Psoas muscle (tissue), 8 donors: Measurements from ENCODE around the gene PSMD4. TPM values are rescaled to one million over a fixed set of nuclear protein-coding genes. Genes with fewer than 3 reads are reported as not detected.

Source experiments
- ATAC-seq, 4 donors: fragments of 200-7000 bp; cut with Tn5 transposase; one replicate each; pipeline ENCODE4 v1.9.1; 2020; ENCODE audit warnings: moderate library complexity in 3 of 4, mild to moderate bottlenecking in 2 of 4
- DNase-seq, 2 donors: peaks; one replicate each; pipeline ENCODE4 v3.0.0-alpha.2; 2020
- H3K27ac ChIP-seq: fragments of 200-600 bp; one replicate; pipeline ENCODE4 v1.8.0; 2022
- H3K27me3 ChIP-seq, 3 donors: fragments of 200-600 bp in 1 of 3; one replicate each; pipeline versions ENCODE4 v1.6.1 to v1.8.0; 2013 to 2022; ENCODE audit warnings: low read length in 2 of 3, mild to moderate bottlenecking in 2 of 3, moderate library complexity in 1 of 3; ENCODE audit not compliant: insufficient read depth in 3 of 3
- H3K36me3 ChIP-seq, 2 donors: fragments of 200-600 bp in 1 of 2; one replicate each; pipeline versions ENCODE4 v1.6.1 to v1.8.0; 2013 to 2022; ENCODE audit warnings: low read depth in 1 of 2, mild to moderate bottlenecking in 1 of 2, moderate library complexity in 1 of 2; ENCODE audit not compliant: insufficient read depth in 1 of 2
- H3K4me1 ChIP-seq: fragments of 200-600 bp; one replicate; pipeline ENCODE4 v1.8.0; 2022
- H3K4me3 ChIP-seq: fragments of 200-600 bp; one replicate; pipeline ENCODE4 v1.8.0; 2022; ENCODE audit warnings: mild to moderate bottlenecking
- H3K9me3 ChIP-seq: fragments of 200-600 bp; one replicate; pipeline ENCODE4 v1.8.0; 2022
- CTCF ChIP-seq: fragments of 200-600 bp; IDR thresholded peaks from one replicate; pipeline ENCODE4 v1.8.0; 2022; ENCODE audit warnings: antibody characterized with exemption
- WGBS, 3 donors: extraction: QIAGEN DNeasy Blood & Tissue Kit; methylation state at CpG; one replicate each; pipeline versions ENCODE4 v1.1.6 to v1.1.7; 2013; 5-methylcytosine and 5-hydroxymethylcytosine counted together
- intact Hi-C, 2 donors: fragments of 100-400 bp; cut with DNase I; formaldehyde crosslinking; loops; one replicate each; pipeline versions ENCODE4 v1.11.0 to v1.14.2; 2022
- polyA plus RNA-seq, 3 donors: library from polyadenylated mRNA; stranded (reverse); fragments of 200-250 nt; gene quantifications; one replicate each; pipeline ENCODE4 v1.2.3, GENCODE V29; 2013
- total RNA-seq, 4 donors: library from RNA; stranded (reverse); fragmentation: NEBNext Ultra II Directional in 2 of 4; extraction: Animal tissue kit (Norgen Biotek cat#: 25700) in 2 of 4; gene quantifications; one replicate each; pipeline versions ENCODE4 v1.2.1 to v1.2.4, GENCODE V29; 2021 to 2023
- donor health status: healthy with polysubstance abuse.
- donor health status: DM: no; HTN: no; CAD: no; lungs with moderate emphysema.
- donor health status: Bipolar disorder and iron deficiency.
- donor health status: healthy.
- donor health status: DM: yes; HTN: yes; CAD: no.
- donor health status: DM: no; HTN: no; CAD: no.
- donor health status: DM: no; HTN: no; CAD: no.
- donor health status: DM: yes; HTN: yes; CAD: no.

PSMD4 gene
- total and polyA plus RNA-seq, 7 donors = 208 to 486 (median 298) TPM

GRCh38 chr1:151294742-151295462 lies 40.4 kb downstream of the PSMD4 start:
- ATAC-seq (no peak), DNase-seq (no peak)
- Histone ChIP-seq H3K27ac (no peak overlapping the region), H3K4me3 (no peak overlapping the region), H3K36me3 (peaks cover 23 to 100% of the 10 kb centered on the region in 2 donors), H3K4me1 (no peaks in the 10 kb centered on the region), H3K27me3 (no peaks in the 10 kb centered on the region), H3K9me3 (no peaks in the 10 kb centered on the region)
- intact Hi-C loops = no loop called here
- TF ChIP-seq CTCF = no peak
- 78 to 93% (median 88%) methylated on average over 2 of the region's 2 CpGs for WGBS, 3 donors

GRCh38 chr1:151309811-151310323 lies 55.3 kb downstream of the PSMD4 start:
- WGBS, 3 donors = 34 to 40% (median 39%) methylated on average over 7 of the region's 7 CpGs
- no peaks in the 10 kb centered on the region for H3K27me3 ChIP-seq
- ATAC-seq = peak; percentile 17 to 62 (median 34)
- no peaks in the 10 kb centered on the region for H3K9me3 ChIP-seq
- peaks cover 11 to 63% of the 10 kb centered on the region in 2 donors for H3K36me3 ChIP-seq
- DNase-seq = no peak
- intact Hi-C loops = loop anchor here in 1 of 2 donors (10.0 kb wide), 1 partner anchor 95 kb away; no protein-coding TSS in a partner anchor
- peak overlapping the region; percentile 27 for H3K4me3 ChIP-seq
- peaks cover 57% of the 10 kb centered on the region for H3K4me1 ChIP-seq
- no peak for TF ChIP-seq CTCF
- H3K27ac ChIP-seq = peak overlapping the region; percentile 97

- no peak for TF ChIP-seq CTCF
- H3K27me3 ChIP-seq = no peaks in the 10 kb centered on the region
- peaks cover 57% of the 10 kb centered on the region for H3K4me1 ChIP-seq
- ATAC-seq (peak; percentile 9 to 44 (median 36)), DNase-seq (no peak)
- 39 to 62% (median 50%) methylated on average over 4 of the region's 4 CpGs for WGBS, 3 donors
- H3K4me3 ChIP-seq = peak overlapping the region; percentile 27
- intact Hi-C loops = loop anchor here in 1 of 2 donors (1.0 kb wide), 1 partner anchor 16 kb away; the partner anchor contains the start of gene PI4KB
- H3K36me3 ChIP-seq = peaks cover 8 to 62% of the 10 kb centered on the region in 2 donors
- H3K9me3 ChIP-seq = no peaks in the 10 kb centered on the region
- peak overlapping the region; percentile 97 for H3K27ac ChIP-seq
Measured at GRCh38 chr1:151311011-151311410, 56.5 kb downstream of the PSMD4 start.

GRCh38 chr1:151311589-151312331 lies 57.2 kb downstream of the PSMD4 start:
- intact Hi-C loops = loop anchor here (1.0 to 2.0 kb wide), 2 partner anchors 15 to 16 kb away; partner anchors contain the start of gene PI4KB (in 2 of the 2)
- Histone ChIP-seq H3K27ac (peak overlapping the region; percentile 97), H3K36me3 (peaks cover 10 to 62% of the 10 kb centered on the region in 2 donors), H3K27me3 (no peaks in the 10 kb centered on the region), H3K9me3 (no peaks in the 10 kb centered on the region), H3K4me3 (peak overlapping the region; percentile 27), H3K4me1 (peaks cover 57% of the 10 kb centered on the region)
- no peak for TF ChIP-seq CTCF
- 42 to 59% (median 44%) methylated on average over 7 of the region's 7 CpGs for WGBS, 3 donors
- DNase-seq (peak; percentile 84 to 89), ATAC-seq (peak; percentile 93 to 97 (median 96))
